Measurements from ENCODE around the gene LRRC75B. TPM values are rescaled to one million over a fixed set of nuclear protein-coding genes. Genes with fewer than 3 reads are reported as not detected.

The LRRC75B gene
- total RNA-seq, 4 donors from 2014 or later, result 8.5 to 21.2 (median 14.8) TPM

DNA sequence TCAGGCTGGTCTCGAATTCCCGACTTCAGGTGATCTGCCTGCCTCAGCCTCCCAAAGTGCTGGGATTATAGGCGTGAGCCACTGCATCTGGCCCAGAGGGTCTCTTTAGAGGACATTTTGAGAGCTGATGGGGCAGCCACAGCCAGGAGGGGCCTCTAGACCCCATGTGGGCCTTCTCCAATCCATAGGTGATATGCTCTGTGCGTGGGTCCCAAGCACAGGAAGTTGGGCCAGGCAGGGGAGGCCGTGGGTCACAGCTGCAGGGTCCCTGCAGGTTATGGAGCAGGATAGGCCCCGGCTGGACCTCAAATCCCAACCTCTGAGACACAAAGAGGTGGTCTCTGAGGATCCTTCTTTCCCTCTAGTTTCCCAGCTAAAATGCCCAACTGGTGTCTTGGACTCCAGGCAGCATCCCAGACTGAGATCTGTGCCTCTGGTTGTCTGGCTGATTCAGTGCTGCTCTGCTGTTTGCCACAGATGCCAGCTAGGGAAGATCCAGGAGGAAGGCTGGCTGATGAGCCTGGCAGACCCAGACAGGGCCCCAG lies 1.5 kb downstream of the LRRC75B start:
- Histone ChIP-seq H3K4me1 (peaks cover 0 to 23% (median 6%) of the 10 kb centered on the region in 3 donors), H3K4me3 (no peak overlapping the region), H3K9me3 (no peaks in the 10 kb centered on the region), H3K36me3 (peaks cover 0 to 36% of the 10 kb centered on the region in 2 donors), H3K27me3 (no peaks in the 10 kb centered on the region), H3K27ac (peak overlapping the region in 3 of 4 donors; percentile 14 to 89 (median 87))
- no CpG with 5 or more reads among the region's 6 CpGs for WGBS, 2 donors (ENCODE audit: low coverage in 1 of 2)
- TF ChIP-seq EP300 (IDR thresholded peaks at IDR 0.05), result no peak
- TF ChIP-seq POLR2AphosphoS5 (IDR thresholded peaks at IDR 0.05), result no peak
- no peak for TF ChIP-seq POLR2A (IDR thresholded peaks at IDR 0.05)
- TF ChIP-seq CTCF (IDR thresholded peaks at IDR 0.05), result no peak
- no peak for ATAC-seq

- Histone ChIP-seq H3K4me3 (no peak overlapping the region), H3K27ac (no peak overlapping the region), H3K9me3 (no peaks in the 10 kb centered on the region), H3K27me3 (no peaks in the 10 kb centered on the region), H3K36me3 (peaks cover 0 to 43% of the 10 kb centered on the region in 2 donors), H3K4me1 (peaks cover 0 to 23% (median 6%) of the 10 kb centered on the region in 3 donors)
- TF ChIP-seq POLR2AphosphoS5 (IDR thresholded peaks at IDR 0.05) (no peak), CTCF (IDR thresholded peaks at IDR 0.05) (no peak), EP300 (IDR thresholded peaks at IDR 0.05) (no peak), POLR2A (IDR thresholded peaks at IDR 0.05) (no peak)
- 100% methylated on average over 2 to 3 of the region's 12 CpGs for WGBS, 2 donors (ENCODE audit: low coverage in 1 of 2)
- no peak for ATAC-seq
Observed at GRCh38 chr22:24590596-24591173, 2.2 kb downstream of the LRRC75B start.

- H3K4me3 ChIP-seq, result no peak overlapping the region
- peaks cover 0 to 31% (median 11%) of the 10 kb centered on the region in 3 donors for H3K4me1 ChIP-seq
- H3K9me3 ChIP-seq, result no peaks in the 10 kb centered on the region
- H3K27me3 ChIP-seq, result no peaks in the 10 kb centered on the region
- no peak for TF ChIP-seq CTCF (IDR thresholded peaks at IDR 0.05)
- no peak for TF ChIP-seq EP300 (IDR thresholded peaks at IDR 0.05)
- no peak for TF ChIP-seq POLR2AphosphoS5 (IDR thresholded peaks at IDR 0.05)
- TF ChIP-seq POLR2A (IDR thresholded peaks at IDR 0.05), result no peak
- 40% methylated on average over 1 of the region's 7 CpGs; no CpG with 5 or more reads in 1 of the 2 donors for WGBS, 2 donors (ENCODE audit: low coverage in 1 of 2)
- peak overlapping the region in 1 of 4 donors; percentile 34 for H3K27ac ChIP-seq
- peaks cover 0 to 50% of the 10 kb centered on the region in 2 donors for H3K36me3 ChIP-seq
- no peak for ATAC-seq
Observed at GRCh38 chr22:24589518-24590030, 3.3 kb downstream of the LRRC75B start.

DNA sequence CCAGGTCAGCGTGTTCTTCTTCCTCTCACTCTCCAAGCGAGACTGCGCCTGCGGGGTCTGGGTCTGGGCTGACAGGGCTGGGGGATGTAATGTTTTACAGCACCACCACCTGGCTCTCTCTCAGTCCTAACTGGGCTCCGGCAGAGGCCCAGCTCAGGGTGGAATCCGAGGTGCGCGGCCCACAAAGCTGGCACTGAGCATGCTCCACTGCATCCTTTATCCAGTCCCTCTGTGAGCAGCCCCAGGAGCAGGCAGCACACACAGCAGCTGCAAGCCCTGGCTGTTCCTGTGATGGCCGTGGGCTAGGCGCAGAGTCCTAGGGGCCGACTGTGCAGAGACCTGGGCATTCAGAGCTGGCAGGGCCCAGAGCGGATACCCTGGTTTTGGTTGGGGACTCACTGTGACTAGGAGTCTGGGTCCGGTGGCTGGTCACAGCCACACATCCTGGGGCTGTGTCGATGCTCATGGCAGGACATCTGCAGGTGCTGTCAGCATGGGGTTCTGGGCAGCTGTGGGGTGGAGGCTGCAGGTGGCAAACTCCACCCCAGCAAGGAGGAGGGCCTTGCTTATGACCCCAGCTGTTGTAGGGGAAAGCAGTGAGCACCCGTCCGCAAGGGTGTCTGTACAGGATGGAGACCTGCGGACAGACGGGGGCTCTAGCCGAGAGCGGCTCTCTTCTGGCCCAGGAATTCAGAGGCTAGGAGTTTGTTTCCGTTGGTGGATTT lies 4.0 kb downstream of the LRRC75B start:
- H3K4me1 ChIP-seq, result peaks cover 0 to 37% (median 15%) of the 10 kb centered on the region in 3 donors
- no peak for TF ChIP-seq EP300 (IDR thresholded peaks at IDR 0.05)
- TF ChIP-seq POLR2A (IDR thresholded peaks at IDR 0.05), result no peak
- TF ChIP-seq CTCF (IDR thresholded peaks at IDR 0.05), result no peak
- TF ChIP-seq POLR2AphosphoS5 (IDR thresholded peaks at IDR 0.05), result no peak
- no peaks in the 10 kb centered on the region for H3K27me3 ChIP-seq
- ATAC-seq, result no peak
- H3K36me3 ChIP-seq, result peaks cover 0 to 50% of the 10 kb centered on the region in 2 donors
- H3K27ac ChIP-seq, result peak overlapping the region in 2 of 4 donors; percentile 6 to 34
- H3K4me3 ChIP-seq, result no peak overlapping the region
- no peaks in the 10 kb centered on the region for H3K9me3 ChIP-seq
- WGBS, 2 donors (ENCODE audit: low coverage in 1 of 2), result no CpG with 5 or more reads among the region's 21 CpGs

Measured in gastroesophageal sphincter (tissue), 4 donors.